CMK (cell line): ENCODE results near the gene DNASE1L1.

Experiments used
- DNase-seq: peaks from one replicate; pipeline ENCODE4 v3.0.0-alpha.2; 2010; ENCODE audit warnings: low read depth

DNASE1L1 gene

DNA sequence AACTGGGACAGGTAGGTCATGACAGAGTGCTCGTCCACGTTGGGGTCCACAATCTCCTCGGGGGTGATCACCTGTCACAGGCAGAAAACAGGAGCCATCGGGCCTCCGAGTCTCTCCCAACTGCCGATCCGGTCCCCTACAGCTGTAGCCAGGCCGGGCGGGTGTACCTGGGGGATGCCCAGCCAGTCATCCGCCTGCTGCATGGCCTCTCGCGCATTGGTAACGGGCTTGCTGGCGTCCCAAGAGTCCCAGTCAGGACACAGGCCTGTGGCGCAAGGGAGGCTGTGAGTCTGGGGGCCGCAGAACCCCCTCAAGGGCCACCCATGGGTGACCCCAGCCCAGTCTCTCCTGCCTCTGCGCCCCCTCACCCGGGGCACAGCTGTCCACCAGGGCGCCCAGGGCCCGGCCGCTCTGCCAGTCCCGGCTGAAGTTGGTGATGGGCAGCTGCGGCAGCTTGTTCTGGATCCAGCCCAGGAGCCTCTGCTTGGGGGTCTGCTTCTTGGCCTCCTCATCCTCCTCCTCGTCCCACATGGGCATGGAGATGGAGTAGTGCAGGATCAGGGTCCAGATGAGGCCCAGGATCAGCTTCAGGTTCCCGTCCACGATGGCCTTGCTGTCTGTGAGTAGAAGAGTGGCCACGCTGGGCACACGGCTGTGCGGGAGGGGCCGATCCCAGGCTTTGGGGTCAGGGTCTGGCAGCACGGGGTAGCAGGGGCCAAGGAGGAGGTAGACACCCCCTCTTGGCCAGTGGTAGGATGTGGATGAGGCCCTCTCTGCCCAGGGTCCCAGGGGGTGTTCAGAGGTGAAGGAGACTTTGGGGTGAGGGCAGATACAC is 41.4 kb downstream of the DNASE1L1 start:
- no peak for DNase-seq

DNA sequence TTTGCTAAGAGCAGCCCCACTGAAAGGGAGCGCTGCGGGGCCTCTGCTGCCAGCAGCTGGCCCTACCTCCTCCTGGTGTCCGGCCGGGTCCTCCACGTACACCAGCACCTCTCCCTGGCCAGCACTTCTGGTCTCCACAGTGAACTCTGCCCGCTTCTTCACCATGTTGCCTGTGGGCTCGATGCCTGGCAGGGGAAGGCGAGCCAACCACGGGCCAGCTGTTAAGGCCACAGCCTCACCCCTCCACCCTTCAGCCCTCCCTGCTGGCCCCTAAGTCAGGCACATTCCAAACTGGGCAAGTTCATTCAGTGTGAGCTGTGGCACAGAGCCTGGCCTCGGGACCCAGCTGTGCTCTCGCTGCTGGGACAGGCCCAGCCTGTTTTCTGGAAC is 42.4 kb downstream of the DNASE1L1 start:
- no peak for DNase-seq

GRCh38 chrX:154365997-154366665 is 42.9 kb downstream of the DNASE1L1 start:
- no peak for DNase-seq

- DNase-seq, result no peak
These were observed 43.9 kb downstream of the DNASE1L1 start for GRCh38 chrX:154365052-154365600.

- no peak for DNase-seq
These were observed 45.2 kb downstream of the DNASE1L1 start for GRCh38 chrX:154363706-154364439.

DNA sequence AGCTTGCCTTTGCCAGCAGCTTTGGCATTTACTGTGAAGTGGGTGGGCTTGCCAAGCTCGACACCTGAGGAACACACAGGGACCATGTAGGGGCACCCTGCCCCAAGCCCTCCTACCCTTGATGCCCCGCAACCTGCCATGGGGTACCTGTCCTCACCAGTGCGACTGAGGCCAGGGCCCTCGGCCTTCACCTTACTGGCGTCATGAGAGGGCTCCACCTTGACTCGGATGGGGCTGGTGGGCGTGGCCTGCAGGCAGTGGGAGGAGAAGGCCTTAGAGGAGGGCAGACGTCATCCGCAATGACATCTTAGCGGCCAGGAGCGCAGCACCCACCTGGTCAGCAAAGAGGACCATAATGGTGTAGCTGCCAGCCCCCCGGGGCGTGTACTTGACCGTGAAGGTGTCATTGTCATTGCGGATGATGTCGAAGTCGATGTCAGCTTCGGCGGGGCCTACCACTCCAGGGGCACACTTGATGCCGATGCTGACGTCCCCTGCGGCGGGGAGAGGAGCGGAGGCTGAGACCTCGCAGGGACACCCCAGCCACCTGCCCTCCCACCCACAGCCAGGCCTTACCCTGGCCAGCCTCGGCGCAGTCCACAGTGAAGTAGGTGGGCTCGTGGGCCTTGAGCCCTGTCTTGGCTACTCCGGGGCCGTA is 46.8 kb downstream of the DNASE1L1 start:
- no peak for DNase-seq

GRCh38 chrX:154360155-154360713 is 48.8 kb downstream of the DNASE1L1 start:
- DNase-seq, result no peak

DNA sequence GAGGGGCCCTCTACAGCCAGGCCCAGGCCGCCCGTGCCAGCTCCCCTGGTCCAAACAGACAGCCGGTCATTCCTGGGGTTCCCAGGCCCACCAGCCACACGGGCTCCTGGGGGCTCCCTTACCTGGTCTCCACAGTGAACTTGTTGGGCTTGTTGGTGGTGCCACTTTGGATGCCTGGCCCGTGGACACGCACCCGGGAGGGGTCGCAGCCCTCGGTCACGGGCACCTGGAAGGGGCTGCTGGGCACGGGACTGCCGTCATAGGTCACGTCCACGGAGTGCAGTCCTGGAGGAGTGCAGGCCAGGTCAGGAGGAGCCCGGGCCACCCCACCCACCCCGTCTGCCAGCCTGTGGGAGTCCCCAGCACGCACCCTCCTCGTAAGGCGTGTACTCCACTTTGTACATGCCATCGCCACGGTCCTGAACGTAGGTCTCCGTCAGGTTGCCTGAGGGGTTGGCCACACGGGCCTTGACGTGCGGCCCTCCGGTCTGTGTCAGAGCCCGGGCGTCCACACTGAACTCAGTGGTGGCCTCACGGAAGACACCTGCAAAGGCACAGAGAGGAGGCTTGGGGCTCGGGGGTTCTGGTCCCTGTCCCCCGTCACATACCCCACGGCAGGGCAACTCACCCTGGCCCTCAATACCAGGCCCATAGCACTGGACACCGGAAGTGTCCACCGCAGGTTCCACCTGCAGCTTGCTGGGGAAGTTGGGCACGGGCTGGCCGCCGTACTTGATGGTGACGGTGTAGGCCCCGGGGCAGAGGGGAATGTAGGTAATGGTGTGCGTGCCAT is 49.5 kb downstream of the DNASE1L1 start:
- DNase-seq, result no peak

- no peak for DNase-seq
These were observed 50.2 kb downstream of the DNASE1L1 start for GRCh38 chrX:154358829-154359228.

DNA sequence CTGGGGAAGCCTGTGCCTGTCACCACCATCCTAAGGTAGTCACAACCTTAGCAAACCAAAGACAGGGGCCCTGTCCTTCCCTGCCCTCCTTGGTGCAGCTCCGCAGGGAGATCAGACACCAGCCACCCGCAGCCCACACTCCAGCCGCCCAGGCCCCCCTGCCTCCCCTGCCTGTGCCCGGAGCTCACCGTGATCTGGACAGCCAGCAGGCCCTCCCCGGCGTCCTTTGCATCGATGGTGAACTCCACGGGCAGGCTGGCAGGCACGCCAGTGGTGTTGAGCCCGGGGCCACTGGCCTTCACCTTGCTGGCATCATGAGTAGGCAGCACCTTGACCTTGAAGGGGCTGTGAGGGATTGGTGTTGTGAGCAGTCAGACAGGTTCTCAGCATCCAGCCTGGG is 51.0 kb downstream of the DNASE1L1 start:
- no peak for DNase-seq

GRCh38 chrX:154357205-154357604 is 51.8 kb downstream of the DNASE1L1 start:
- no peak for DNase-seq

DNA sequence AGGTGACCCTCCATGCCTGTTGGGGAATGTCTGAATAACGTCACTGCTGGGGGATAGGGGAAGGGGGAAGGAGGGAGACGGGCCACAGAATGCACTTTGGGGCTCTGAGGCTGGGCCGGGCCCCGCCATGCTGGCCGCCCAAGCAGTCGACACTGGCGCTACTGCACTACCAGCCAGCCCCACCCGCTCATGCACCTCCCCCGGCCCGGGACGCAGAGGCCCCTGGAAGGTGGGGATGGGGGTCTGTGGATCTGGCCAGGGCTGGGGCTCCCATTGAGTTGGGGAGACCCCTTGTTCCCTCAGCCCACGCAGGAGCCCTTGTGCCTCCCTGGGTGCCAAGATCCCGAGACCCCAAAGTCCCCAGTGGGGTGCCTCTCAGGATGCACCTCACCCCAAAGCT is 52.5 kb downstream of the DNASE1L1 start:
- DNase-seq, result no peak

DNA sequence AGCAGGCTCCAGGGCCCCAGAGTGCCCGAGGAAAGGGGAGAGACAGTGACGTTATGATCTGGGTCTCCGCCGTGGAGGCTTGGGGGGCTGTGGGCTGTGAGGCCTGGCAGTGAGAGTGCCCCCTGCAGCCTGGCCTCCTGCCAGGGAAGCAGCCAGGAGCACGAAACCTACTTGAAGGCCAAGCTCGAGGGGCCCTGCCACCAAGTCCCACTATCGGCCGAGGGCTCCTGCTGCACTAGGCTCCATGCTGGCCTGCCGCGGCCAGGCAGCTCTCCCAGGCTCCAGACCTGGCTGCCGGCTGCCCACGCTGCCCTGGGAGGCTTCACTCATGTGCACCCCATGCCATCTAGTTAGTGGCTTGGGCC is 53.3 kb downstream of the DNASE1L1 start:
- DNase-seq, result no peak

DNA sequence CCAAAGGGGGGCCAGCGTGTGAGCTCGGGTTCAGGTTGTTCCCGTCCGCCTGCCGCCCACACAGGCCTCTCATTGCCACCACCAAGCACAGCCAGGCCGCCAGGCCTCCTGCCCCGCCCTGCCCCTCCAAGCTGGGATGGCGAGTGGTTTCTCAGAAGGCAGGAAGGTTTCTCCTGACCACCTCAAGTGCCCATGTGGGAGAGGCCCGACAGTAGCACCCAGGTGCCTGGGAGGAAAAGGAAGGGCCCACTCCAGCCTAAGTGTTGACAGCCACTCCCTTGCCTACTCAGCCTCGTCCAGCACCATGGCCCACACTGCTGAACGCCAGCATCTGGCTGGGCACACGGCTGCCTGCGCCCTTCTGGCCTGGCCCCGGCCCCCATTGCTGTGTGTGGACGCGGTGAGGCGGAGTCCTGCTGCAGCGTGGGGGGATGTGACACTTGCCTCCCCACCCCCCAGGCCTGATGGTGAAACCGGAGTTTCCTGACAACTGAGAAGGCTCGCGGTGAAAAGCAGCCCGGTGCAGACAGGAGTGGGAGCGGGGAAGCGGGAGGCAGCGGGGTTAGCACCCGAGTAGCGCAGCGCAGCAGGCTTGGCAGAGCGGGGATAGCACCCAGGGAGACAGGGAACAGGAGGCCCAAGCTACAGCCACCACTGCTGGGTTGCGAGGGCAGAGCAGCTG is 53.8 kb downstream of the DNASE1L1 start:
- no peak for DNase-seq

GRCh38 chrX:154354516-154354915 is 54.5 kb downstream of the DNASE1L1 start:
- no peak for DNase-seq

- DNase-seq, result no peak
These were observed 55.0 kb downstream of the DNASE1L1 start for GRCh38 chrX:154354013-154354412.

- no peak for DNase-seq
These were observed 55.7 kb downstream of the DNASE1L1 start for GRCh38 chrX:154353172-154353843.

- no peak for DNase-seq
These were observed 56.6 kb downstream of the DNASE1L1 start for GRCh38 chrX:154352466-154352865.

GRCh38 chrX:154352012-154352401 is 57.0 kb downstream of the DNASE1L1 start:
- DNase-seq, result no peak
